ENCODE data around the gene ADCK1.

Gene ADCK1

DNA sequence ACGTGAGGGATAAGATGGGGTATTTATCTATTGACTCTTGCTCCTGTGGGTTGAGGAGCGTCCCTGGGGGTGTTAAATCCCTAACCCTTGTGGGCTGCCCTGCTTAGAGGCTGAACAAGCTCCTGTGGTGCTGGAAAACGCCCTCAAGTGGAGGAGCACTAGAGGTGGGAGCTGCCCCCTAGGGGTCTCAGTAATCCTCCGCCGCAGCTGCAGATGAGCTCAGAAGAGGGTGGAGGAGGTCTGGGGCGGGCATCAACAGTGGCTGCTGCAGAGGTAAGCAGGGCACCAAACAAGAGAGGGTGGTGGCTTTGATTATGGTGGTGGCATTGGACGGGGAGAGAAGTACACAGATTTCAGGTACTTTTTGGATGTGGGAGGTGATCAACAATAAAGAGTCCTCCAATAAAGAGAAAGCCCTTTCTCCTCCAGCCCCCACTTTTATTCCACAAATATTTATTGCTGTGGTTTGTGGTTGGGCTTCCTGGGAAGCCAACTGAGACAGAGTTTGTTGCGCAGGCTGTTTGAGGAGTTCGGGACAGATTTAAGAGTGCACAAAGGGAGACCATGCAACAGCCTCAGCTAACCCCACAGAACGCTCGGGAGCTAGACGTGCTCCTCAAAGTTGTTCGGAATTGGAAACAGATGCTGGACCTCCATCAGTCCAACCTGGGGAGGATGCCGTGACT lies 179.9 kb downstream of the ADCK1 start:
- peaks cover 44% of the 10 kb centered on the region for H3K27me3 Mint-ChIP-seq
- no peaks in the 10 kb centered on the region for H3K36me3 Mint-ChIP-seq
- H3K9me3 Mint-ChIP-seq: no peaks in the 10 kb centered on the region
- no peak for DNase-seq
- H3K4me1 Mint-ChIP-seq: peaks cover 10% of the 10 kb centered on the region
- no peak overlapping the region for H3K27ac Mint-ChIP-seq
- CTCF ChIA-PET: interaction anchor here (1.1 kb wide), 1 partner anchor 117 kb away, joined by 3 read pairs; no protein-coding TSS in a partner anchor
- no peak overlapping the region for H3K4me3 Mint-ChIP-seq

DNA sequence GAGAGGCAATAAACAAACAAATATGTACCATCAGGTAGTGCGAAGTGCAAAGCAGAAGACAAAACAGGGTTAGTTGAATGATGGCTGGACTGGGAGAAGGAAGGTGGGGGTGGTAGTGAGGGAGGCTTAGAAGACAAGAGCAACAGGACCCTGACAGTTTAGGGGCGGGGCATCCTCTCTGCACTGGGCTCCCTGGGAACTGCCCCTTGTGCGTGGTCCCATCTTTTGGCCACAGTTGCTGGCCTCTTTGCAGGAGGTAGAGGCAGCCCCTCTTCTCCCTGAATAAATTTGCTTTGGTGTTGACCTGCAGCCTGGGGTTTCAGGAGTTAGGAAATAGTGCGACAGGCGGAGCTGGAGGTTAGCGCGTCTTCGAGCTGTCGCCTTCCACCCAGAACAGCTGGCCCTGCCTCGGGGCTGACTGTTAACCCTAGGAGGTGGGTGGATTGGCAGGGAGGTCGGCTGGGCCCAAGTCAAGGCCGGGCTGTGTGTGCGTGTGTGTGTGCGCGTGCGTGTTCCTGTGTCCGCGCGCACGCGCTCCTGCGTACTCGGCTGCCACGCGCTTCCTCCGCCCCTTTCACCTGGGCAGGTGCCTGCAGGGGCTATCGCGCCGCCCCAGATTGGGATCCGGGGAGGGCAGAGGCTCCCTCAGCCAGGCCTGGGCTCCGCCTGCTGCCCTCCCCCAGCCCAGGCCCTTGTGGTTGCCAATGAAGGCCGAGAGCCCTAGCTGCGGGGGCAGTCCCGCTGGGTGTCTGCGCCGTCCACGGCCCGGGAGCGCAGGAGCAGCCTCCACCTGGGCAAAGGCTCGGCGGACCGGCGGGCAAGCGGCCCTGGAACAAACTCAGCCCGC lies 180.8 kb downstream of the ADCK1 start:
- H3K27me3 Mint-ChIP-seq: peaks cover 48% of the 10 kb centered on the region
- H3K4me3 Mint-ChIP-seq: peak overlapping the region; percentile 29
- H3K36me3 Mint-ChIP-seq: no peaks in the 10 kb centered on the region
- H3K9me3 Mint-ChIP-seq: no peaks in the 10 kb centered on the region
- CTCF ChIA-PET: no interaction called here
- peak; percentile 28 for DNase-seq
- no peak overlapping the region for H3K27ac Mint-ChIP-seq
- peaks cover 13% of the 10 kb centered on the region for H3K4me1 Mint-ChIP-seq
